Measurements from ENCODE around the gene TRIM5.
"Not testable (repeated sequence)": the region's sequence is repeated elsewhere in the genome, so short reads cannot be mapped to it uniquely, and the experiment has no call there.

TRIM5 gene

DNA sequence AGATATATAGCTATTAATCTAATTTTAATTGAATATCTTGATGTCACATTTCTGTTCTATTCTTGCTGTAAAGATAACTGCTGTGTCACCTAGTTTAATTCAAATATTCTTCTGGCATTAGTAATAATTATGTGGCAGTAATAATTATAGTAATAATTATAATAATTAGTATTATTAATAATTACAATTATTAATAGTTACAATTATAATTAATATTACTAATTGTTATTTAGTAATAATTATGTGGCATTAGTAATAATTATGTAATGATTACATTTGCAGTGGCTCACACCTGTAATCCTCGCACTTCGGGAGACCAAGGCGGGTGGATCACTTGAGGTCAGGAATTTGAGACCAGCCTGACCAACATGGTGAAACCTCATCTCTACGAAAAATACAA, 1.6 kb upstream of the TRIM5 start:
- no peak for DNase-seq

DNA sequence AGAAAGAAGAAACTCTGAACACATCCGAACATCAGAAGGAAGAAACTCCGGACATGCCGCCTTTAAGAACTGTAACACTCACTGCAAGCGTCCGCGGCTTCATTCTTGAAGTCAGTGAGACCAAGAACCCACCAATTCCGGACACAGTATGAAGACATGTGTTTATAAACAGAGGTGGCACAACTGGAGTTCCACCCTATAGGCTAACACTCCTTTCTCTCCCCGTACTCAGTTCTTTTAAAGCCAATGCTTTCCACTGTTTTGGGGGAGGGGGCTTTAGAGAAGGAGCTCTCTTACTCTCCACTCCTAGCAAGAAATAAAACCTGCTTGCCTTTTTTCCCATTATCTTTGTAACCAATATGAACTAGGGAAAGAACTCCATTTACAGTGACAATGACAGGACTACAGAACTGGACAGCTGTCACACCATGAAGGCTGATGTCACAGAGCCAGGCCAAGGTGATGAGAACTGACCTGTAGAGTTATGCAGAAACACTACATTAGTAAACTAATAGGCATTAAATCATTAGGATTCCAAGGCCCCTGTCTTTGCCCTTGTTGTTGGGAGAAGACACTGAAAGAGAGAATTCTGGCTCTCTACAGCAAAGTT, 733 bp downstream of the TRIM5 start:
- no peak for DNase-seq

DNA sequence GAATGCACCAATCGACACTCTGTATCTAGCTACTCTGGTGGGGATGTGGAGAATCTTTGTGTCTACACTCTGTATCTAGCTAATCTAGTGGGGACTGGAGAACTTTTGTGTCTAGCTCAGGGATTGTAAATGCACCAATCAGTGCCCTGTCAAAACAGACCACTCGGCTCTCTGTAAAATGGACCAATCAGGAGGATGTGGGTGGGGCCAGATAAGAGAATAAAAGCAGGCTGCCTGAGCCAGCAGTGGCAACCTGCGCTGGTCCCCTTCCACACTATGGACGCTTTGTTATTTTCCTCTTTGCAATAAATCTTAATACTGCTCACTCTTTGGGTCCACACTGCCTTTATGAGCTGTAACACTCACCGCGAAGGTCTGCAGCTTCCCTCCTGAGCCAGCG, 1.3 kb downstream of the TRIM5 start:
- not testable (repeated sequence) for DNase-seq

DNA sequence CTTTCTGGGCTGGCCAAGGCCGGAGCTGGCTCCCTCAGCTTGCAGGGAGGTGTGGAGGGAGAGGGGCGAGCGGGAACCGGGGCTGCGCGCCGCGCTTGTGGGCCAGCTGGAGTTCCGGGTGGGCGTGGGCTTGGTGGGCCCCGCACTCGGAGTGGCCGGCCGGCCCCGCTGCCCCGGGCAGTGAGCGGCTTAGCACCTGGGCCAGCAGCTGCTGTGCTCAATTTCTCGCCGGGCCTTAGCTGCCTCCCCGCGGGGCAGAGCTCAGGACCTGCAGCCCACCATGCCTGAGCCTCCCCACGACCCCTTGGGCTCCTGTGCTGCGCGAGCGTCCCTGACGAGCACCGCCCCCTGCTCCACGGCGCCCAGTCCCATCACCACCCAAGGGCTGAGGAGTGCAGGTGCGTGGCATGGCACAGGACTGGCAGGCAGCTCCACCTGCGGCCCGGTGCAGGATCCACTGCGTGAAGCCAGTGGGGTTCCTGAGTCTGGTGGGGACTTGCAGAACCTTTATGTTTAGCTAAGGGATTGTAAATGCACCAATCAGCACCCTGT, 1.9 kb downstream of the TRIM5 start:
- DNase-seq: not testable (repeated sequence)

DNA sequence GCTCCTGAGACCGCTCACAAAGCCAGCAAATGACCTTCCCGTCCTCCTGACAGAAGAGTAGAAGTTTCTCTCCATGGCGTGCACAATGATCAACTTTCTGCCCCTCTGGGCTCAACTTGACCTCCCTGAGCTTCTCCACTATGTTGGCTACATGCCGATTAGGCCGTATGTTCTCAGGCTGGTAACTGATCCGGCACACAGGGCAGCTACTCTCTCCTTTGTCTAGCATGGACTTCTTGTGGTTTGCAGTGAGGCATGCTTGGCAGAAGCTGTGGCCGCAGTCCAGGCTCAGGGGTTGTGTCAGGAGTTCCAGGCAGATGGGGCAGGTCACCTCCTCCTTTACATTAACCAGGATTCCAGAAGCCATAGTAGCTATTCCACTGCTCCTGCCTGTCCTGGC, 5.1 kb downstream of the TRIM5 start:
- DNase-seq: no peak

DNA sequence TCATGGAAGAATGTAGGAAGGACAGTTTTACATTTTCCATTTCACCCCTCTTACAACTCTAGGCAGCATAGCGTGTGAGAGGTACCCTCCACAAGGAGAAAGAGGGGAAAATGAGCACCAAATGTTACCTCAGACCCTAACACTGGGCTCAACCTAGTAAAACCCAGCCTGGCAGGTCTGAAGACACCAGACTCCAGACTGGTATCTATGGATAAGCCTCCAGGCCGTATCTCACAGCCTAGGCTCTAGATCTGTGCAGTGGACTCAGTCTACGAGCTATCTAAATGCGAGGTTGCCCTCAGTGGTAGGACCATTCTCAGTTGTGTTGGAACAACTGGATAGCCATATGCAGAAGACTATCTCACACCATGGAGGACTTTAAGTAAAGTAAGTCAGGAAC, 10.5 kb downstream of the TRIM5 start:
- no peak for DNase-seq

DNA sequence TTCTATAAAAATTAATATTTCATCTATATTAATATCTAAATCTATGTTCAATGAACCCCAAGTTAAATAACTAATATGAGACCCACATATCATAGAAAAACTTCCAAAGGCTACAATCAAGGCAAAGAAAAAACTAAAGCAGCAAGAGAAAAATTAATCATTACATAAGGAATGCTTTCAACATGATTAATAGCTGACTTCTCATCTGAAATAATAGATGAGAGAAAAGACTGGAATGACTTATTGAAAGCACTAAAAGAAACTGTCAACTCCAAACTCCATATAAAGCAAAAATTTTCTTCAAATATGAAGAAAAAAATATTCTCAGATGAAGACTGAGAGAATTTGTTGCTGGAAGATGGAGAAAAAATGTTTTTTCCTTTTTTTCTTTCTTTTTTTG, 13.0 kb downstream of the TRIM5 start:
- no peak for DNase-seq

DNA sequence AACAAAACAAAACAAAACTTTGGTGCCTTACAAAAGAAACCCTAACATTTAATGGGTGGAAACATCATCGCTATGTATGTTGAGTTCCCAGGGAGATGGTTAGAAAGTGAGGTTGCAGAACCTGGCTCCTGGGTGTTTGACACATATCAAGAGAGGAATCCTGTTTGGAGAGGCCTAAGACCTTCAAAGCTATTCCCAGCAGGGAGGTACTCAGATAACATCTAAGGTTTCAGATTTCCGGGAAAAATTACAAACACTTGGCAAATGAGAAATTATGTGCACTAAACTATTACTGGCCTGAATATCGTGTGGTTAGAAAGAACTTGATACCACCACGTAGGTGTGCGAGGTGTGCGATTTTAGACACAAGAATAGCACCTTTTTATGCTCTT, 18.5 kb downstream of the TRIM5 start:
- DNase-seq: no peak

DNA sequence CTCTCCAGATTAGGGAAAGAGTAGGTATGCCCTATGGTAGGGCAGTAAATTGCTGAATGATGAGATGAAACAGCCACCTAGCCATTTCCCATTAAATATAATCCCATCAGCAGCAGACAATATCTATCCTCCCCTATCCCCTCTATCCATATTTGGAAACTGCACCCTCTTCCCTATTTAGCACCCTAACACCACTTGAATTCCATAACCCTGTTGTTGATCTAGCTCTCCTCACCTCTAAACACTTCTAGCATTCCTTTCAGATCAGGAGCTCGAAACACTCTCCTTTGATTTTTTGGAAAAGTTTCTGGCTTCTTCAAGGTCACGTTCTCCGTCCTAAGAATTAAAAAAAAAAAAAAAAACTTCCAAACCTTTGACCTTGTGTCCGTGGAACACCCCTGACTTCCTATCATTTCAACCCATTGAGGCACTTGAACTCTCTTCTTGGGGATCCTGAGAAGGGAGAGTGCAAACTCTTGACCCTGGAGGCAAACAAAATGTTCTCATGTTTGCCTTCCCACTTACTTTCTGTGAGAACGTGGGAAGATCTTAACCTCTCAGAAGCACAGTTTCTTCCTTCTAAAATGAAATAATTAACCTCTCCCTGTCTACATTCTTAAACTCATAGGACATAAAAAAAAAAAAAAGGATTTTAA, 19.0 kb downstream of the TRIM5 start:
- no peak for DNase-seq

DNA sequence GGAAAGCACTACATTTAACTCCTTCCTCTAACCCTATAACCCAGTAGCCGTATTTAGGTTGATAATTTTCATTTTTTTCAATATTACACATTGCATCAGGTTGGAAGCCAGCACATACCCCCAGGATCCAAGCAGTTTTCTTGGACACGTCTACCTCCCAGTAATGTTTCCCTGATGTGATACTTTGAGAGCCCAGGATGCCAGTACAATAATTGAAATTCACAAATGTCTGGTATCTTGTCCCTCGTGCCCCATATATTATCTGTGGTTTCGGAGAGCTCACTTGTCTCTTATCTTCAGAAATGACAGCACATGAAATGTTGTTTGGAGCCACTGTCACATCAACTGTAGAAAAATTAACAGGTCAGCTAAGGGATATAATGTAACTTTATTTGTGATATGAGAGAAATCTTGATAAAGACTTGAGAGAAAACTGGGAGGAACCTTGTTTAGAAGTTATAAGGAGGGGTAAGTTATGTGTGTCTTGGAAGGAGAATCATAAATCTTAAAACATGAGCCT, 19.8 kb downstream of the TRIM5 start:
- no peak for DNase-seq

DNA sequence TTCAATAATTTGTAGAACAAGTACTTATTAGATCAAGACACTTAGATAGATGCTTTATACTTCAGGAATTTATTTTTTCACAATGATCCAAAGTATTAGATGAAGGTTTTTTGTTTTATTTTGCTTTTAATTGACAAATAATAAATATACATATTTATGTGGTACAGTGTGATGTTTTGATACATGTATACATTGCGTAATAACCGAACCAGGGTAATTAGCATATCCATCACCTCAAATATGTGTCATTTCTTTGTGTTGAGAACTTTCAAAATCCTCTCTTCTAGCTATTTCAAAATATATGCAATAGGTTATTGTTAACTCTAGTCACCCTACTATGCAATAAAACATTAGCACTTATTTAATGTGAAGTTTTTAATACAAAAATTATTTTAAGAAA, 21.4 kb downstream of the TRIM5 start:
- no peak for DNase-seq

DNA sequence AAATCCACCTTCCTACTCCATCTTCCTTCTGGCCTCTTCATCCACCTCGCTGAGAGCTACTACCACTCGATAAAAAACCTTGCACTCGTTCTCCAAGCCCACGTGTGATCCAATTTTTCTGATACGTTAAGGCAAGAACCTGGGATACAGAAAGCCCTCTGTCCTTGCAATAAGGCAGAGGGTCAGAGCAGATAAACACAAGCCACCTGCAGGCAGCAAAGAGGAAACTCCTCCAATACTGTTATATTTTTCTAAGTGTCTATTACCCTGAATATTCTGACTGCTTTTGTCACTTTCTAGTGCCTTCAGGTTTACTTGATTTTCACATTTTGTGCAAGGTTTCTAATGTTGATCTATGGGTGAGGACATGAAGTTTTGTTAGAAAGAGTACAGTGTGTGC, 26.6 kb downstream of the TRIM5 start:
- no peak for DNase-seq

DNA sequence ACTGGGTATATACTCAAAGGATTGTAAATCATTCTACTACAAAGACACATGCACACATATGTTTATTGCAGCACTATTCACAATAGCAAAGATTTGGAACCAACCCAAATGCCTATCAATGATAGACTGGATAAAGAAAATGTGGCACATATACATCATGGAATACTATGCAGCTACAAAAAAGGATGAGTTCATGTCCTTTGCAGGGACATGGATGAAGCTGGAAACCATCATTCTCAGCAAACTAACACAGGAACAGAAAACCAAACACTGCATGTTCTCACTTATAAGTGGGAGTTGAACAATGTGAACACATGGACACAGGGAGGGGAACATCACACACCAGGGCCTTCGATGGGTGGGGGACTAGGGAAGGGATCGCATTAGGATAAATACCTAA, 27.9 kb downstream of the TRIM5 start:
- not testable (repeated sequence) for DNase-seq

DNA sequence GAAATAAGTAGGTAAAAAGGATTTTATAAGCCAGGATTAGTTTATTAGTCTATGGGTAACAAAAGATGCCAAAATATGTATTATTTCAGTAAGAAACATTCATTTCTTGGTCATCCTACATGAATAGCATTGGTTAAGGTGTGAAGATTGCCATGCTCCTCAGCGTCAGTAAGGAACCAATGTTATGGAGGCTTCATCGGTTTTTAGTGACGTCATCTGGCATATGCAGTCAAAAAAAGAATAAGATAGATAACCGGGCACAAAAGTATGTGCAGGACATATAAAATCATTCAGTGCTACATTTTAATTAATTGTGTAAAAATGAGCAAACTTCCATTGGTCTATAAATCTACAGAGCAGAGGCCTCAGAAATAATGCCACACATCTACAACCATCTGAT, 29.4 kb downstream of the TRIM5 start:
- no peak for DNase-seq

DNA sequence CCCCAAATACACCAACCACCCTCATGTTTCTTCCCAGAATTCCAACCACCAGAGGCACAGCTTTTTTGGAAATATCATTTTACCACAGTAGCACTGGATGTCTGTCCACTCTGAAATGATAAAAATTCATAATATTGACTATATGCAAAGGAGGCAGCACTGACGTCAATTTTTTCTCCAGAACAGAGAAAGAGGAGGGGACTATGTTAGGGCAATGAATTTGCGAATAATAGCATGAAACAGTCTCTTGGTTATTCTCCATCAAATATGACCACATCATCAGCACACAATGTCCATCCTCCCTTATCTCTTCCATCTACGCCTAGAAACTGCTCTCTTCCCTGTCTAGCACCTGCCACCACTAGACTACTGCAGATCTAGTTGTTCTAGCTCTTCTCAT, 38.7 kb downstream of the TRIM5 start:
- DNase-seq: no peak

DNA sequence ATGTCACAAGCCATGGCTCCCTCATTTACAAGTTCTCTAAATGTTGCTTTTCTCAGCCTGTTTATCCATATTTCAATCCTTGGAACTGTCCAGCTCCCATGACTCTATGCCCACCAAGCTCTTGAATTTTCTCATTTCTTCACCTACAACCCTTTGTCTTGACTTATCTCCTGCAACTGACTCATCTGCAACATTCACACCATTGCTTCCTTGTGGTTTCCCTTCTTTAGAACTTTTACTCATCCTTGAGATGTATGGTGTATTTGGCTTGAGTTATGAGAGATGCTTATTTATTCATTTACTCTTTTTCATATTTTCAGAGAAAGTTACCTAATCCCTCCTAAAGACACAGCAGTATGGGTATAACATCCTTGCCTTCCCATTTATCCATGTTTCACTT, 41.3 kb downstream of the TRIM5 start:
- DNase-seq: no peak

DNA sequence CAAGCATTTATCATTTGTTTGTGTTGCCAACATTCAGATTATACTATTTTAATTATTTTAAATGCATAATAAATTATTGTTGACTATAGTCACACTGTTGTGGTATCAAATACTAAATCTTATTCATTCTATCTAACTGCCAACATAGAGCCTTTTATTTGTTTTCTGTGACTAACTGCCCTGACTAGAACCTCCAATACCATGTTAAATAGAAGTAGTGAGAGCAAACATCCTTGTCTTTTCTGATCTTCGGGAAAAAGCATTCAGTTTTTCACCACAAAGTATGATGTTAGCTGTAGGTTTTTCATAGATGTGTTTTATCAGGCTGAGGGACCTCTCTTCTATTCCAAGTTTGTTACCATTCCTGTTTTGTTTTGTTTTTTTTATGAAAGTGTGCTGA, 44.9 kb downstream of the TRIM5 start:
- no peak for DNase-seq

DNA sequence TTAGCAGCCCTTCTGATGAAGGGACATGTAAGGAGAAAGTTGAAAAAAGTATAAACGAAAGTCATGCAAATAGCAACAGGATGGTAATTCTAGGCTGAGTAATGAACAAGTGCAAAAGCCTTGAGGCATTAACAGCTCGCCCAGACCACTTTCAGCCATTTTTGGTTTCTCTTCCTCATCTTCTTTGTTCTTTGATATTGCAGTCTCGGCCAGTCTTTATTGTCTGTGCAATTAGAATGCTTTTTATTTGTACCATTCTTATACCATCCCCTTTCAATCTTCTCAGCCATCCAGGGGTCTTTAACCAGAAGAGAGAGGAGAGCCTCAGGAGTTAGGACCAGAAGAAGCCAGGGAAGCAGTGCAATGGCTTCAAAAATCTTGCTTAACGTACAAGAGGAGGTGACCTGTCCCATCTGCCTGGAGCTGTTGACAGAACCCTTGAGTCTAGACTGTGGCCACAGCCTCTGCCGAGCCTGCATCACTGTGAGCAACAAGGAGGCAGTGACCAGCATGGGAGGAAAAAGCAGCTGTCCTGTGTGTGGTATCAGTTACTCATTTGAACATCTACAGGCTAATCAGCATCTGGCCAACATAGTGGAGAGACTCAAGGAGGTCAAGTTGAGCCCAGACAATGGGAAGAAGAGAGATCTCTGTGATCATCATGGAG, 52.8 kb downstream of the TRIM5 start:
- DNase-seq: no peak

DNA sequence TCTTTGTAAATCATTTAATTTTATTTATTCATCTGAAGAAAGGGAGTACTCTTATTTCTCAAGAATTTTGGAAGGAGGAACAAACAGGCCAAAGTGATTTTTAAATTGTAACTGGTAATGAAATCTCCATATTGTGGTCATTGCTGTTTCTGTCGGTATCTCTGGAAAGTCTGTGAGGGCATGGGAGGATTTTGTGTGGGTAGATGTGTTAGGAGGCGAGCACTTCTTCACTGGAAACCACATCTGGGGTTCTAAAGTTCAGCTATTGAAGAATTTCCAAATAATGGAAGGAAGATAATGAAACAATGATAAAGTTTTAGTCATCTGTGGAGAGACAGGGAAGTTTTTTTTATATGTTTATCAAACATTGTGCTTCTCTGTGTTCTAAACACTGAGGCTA, 53.5 kb downstream of the TRIM5 start:
- no peak for DNase-seq

DNA sequence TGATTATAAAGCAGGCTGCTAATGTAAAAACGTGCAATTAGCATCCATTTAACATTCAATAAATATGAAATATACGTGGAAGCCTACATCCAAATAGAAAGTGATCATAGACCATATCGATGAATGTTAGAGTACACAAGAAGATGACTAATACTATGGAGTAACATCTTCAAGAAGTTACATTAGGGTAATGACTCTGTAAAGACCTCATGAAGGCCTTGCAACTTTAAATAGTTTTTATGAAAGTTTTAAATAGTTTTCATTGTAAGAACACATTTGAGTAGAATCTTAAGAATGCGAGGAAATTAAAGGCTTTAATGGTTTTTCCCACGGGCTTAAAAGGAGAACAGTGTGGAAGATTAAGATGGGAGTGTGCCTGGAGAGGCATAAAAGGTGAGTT, 58.7 kb downstream of the TRIM5 start:
- no peak for DNase-seq

DNA sequence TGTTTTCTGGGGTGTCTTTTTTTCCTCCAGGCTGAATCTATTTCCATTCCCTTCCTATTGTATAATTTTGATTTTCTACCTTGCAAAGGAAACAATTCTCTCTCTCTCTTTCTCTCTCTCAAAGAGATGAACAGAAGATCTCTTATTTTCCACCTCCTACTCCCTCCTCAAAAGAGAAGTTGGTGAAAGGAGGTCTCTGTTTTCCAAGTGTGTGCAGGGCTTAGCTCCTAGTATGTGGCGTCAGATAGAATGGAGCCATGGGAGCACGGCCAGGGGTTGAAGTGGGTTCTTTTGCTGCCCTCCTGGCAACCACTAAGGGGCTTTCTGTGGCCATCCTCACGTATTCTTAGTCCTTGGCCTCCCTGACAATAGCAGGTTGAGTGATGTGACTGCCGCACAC, 59.6 kb downstream of the TRIM5 start:
- no peak for DNase-seq

DNA sequence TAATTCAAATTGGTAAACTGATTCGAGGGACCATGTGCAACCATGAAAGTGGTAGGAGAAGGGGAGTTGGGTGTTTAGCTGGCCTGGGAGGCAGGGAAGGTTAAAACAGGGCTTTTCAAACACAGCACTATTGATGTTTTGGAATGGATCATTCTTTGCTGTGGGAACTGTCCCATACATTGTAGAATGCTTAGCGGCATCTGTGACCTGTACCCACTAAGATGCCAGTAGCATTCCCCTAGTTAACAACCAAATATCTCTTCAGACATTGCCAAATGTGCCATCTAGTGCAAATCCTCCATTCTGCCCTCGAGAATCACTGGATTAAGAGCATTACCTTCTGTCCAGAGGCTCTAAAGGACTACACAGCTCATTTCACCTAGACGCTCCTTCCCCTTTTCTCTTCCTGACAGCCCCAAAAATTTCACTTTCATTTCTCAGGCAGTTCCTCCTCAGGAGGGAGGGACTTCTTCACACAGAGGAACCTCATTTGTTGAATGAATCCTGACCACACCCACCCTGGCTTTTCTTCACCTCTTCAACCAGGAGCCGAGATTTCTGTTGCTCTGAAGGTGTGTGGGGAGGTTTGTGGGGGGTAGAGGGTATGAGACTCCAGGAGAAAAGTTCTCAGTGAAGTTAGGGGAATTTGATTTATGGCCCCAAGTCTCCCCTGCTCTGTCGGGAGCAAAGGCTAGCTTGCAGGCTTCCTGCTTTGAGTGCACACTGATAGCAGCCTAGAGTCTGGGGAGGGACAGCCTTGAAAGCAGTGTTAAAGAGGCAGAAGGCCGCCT, 60.2 kb downstream of the TRIM5 start, which contains the start of gene TRIM34:
TSS of gene TRIM34 (plus strand) at position 513 of the 791 bp plus-strand sequence. CDS start 7,331 bp downstream, outside the sequence.
- DNase-seq: no peak

DNA sequence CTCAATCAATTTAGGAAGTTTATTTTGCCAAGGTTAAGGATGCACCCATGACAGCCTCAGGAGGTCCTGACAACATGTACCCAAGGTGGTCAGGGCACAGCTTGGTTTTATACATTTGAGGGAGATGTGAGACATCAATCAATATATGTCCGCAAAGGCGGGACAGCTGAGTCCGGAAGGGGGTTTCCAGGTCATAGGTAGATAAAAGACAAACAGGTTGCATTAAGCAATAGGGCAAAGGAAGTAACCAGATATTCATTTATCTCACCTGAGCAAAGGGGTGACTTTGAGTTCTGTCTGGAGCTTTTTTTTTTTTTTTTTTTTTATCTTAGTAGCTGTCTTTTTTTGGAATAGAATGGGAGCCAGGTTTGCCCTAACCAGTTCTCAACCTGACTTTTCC, 62.1 kb downstream of the TRIM5 start:
- DNase-seq: no peak

Data from NCI-H748 treated with DMSO at 0.1 percent for 48 hours (cell line).